HG03025 (cell line): ENCODE results near the gene MRTFA.
"Not testable (repeated sequence)": the region's sequence is repeated elsewhere in the genome, so short reads cannot be mapped to it uniquely, and the experiment has no call there.

Experiments used
- ATAC-seq: cut with Tn5 transposase; IDR thresholded peaks from one replicate; pipeline ENCODE4 v1.9.1; 2021; ENCODE audit warnings: mild to moderate bottlenecking, moderate library complexity; ENCODE audit not compliant: unreplicated experiment, low FRiP score

MRTFA gene

GRCh38 chr22:40383905-40384304 lies 252.6 kb downstream of the MRTFA start:
- ATAC-seq: no peak

GRCh38 chr22:40381461-40381860 lies 255.1 kb downstream of the MRTFA start:
- ATAC-seq: no peak

GRCh38 chr22:40378448-40378847 lies 258.1 kb downstream of the MRTFA start:
- not testable (repeated sequence) for ATAC-seq

GRCh38 chr22:40377931-40378330 lies 258.6 kb downstream of the MRTFA start:
- no peak for ATAC-seq

GRCh38 chr22:40376149-40376548 lies 260.4 kb downstream of the MRTFA start:
- ATAC-seq: no peak

GRCh38 chr22:40374567-40374966 lies 262.0 kb downstream of the MRTFA start:
- ATAC-seq: no peak

- ATAC-seq: no peak
These were observed 267.7 kb downstream of the MRTFA start for GRCh38 chr22:40368836-40369235.

- ATAC-seq: no peak
These were observed 268.5 kb downstream of the MRTFA start for GRCh38 chr22:40368016-40368415.

- ATAC-seq: no peak
These were observed 269.2 kb downstream of the MRTFA start for GRCh38 chr22:40367342-40367741.

- ATAC-seq: no peak
These were observed 270.5 kb downstream of the MRTFA start for GRCh38 chr22:40366068-40366467.

- ATAC-seq: no peak
These were observed 272.1 kb downstream of the MRTFA start for GRCh38 chr22:40364431-40364830.

- ATAC-seq: no peak
These were observed 273.5 kb downstream of the MRTFA start for GRCh38 chr22:40363059-40363458.

GRCh38 chr22:40361100-40361499 lies 275.4 kb downstream of the MRTFA start:
- no peak for ATAC-seq
